ENCODE data around the gene MRPS17. TPM values are rescaled to one million over a fixed set of nuclear protein-coding genes. Genes with fewer than 3 reads are reported as not detected.

The MRPS17 gene
- total RNA-seq, 4 donors from 2014 or later: 14.0 to 38.3 (median 22.0) TPM

DNA sequence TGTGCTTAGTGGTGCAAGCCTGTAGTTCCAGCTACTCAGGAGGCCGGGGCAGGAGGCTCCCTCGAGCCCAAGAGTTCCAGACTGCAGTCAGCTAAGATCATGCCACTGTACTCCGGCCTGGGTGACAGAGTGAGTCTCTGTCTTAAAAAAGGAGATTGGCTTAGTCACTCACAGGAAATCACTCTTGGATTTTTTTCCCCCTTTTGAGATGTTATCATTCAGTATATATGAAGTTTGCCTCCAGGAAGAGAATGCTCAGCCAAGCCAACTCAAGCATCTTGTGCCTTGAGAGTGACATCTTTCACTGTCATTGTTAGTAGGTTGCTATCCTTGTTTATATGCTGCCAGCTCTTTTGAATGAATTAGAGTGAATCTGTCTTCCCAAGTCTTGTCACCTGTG lies 40.7 kb downstream of the MRPS17 start:
- Histone ChIP-seq H3K27ac (no peak overlapping the region), H3K27me3 (no peaks in the 10 kb centered on the region), H3K9me3 (no peaks in the 10 kb centered on the region), H3K36me3 (peaks cover 0 to 71% of the 10 kb centered on the region in 2 donors), H3K4me1 (no peaks in the 10 kb centered on the region), H3K4me3 (no peak overlapping the region)
- TF ChIP-seq POLR2A (IDR thresholded peaks at IDR 0.05): no peak
- DNase-seq (no peak), ATAC-seq (no peak)
- intact Hi-C loops (cut with DNase I; ENCODE audit: low total_unique reads): no loop called here
- in situ Hi-C loops (cut with MboI; ENCODE audit: low sequenced_read_pairs in 4 of 4): no loop called here

DNA sequence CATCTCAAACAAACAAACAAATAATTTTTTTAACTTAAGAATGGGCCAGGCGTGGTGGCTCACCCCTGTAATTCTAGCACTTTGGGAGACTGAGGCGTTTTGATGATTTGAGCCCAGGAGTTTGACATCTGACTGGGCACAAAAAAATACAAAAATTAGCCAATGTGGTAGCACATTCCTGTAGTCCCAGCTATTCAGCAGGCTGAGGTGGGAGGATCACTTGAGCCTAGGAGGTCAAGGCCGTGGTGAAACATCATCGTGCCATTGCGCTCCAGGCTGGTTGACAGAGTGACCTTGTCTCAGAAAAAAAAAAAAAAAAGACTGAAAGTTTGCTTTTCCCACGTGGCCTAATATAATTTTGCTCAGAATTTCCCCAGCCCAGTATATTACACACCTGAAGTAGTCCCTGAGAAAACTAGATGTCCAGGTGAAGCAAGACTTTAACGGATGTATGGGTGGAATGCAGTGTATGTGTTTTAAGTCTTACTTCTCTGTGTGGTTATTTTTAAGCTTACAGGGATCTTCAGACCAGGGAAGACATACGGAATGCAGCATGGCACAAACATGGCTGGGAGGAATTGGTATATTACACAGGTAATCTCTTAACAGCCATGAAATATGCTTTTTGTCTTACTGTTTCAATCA lies 45.3 kb downstream of the MRPS17 start:
- peaks cover 0 to 66% of the 10 kb centered on the region in 2 donors for H3K36me3 ChIP-seq
- no peak overlapping the region for H3K27ac ChIP-seq
- in situ Hi-C loops (cut with MboI; ENCODE audit: low sequenced_read_pairs in 4 of 4): loop anchor here in 1 of 4 donors (5.0 kb wide), 1 partner anchor 75 kb away; no protein-coding TSS in a partner anchor
- TF ChIP-seq, protein P1, sequence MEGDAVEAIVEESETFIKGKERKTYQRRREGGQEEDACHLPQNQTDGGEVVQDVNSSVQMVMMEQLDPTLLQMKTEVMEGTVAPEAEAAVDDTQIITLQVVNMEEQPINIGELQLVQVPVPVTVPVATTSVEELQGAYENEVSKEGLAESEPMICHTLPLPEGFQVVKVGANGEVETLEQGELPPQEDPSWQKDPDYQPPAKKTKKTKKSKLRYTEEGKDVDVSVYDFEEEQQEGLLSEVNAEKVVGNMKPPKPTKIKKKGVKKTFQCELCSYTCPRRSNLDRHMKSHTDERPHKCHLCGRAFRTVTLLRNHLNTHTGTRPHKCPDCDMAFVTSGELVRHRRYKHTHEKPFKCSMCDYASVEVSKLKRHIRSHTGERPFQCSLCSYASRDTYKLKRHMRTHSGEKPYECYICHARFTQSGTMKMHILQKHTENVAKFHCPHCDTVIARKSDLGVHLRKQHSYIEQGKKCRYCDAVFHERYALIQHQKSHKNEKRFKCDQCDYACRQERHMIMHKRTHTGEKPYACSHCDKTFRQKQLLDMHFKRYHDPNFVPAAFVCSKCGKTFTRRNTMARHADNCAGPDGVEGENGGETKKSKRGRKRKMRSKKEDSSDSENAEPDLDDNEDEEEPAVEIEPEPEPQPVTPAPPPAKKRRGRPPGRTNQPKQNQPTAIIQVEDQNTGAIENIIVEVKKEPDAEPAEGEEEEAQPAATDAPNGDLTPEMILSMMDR (IDR thresholded peaks at IDR 0.05 in 4 of 5, conservative IDR thresholded peaks at IDR 0.05 in 1 of 5): no peak
- ATAC-seq: no peak
- no peak for DNase-seq
- no peaks in the 10 kb centered on the region for H3K27me3 ChIP-seq
- no peak overlapping the region for H3K4me3 ChIP-seq
- intact Hi-C loops (cut with DNase I; ENCODE audit: low total_unique reads): no loop called here
- no peaks in the 10 kb centered on the region for H3K9me3 ChIP-seq
- H3K4me1 ChIP-seq: no peaks in the 10 kb centered on the region

- no peak overlapping the region for H3K27ac ChIP-seq
- peaks cover 0 to 13% of the 10 kb centered on the region in 2 donors for H3K36me3 ChIP-seq
- H3K4me1 ChIP-seq: no peaks in the 10 kb centered on the region
- in situ Hi-C loops (cut with MboI; ENCODE audit: low sequenced_read_pairs in 4 of 4): loop anchor here in 1 of 4 donors (10.0 kb wide), 1 partner anchor 71 kb away; no protein-coding TSS in a partner anchor
- DNase-seq (no peak), ATAC-seq (no peak)
- H3K9me3 ChIP-seq: no peaks in the 10 kb centered on the region
- TF ChIP-seq, protein P1 (IDR thresholded peaks at IDR 0.05 in 4 of 5, conservative IDR thresholded peaks at IDR 0.05 in 1 of 5): no peak
- TF ChIP-seq POLR2A (IDR thresholded peaks at IDR 0.05): no peak
- intact Hi-C loops (cut with DNase I; ENCODE audit: low total_unique reads): loop anchor here (1.0 kb wide), 1 partner anchor 71 kb away; no protein-coding TSS in a partner anchor
- H3K4me3 ChIP-seq: no peak overlapping the region
- no peaks in the 10 kb centered on the region for H3K27me3 ChIP-seq
These were observed 52.1 kb downstream of the MRPS17 start for GRCh38 chr7:56003749-56004148.

Other genes with a start within 250 kb of the MRPS17 start
- not detected for gene SEPTIN14, start 89.1 kb upstream of the MRPS17 start, total RNA-seq
- gene ZNF713, start 64.4 kb upstream of the MRPS17 start, total RNA-seq: 1 to 10 TPM in 3 of 4 donors, under 1 TPM in 1; 0.61 to 4.2 (median 1.5) TPM
- gene NIPSNAP2, start 12.7 kb downstream of the MRPS17 start, total RNA-seq: 100 to 1,000 TPM; 234 to 382 (median 354) TPM
- 1 to 10 TPM; 2.1 to 4.7 (median 3.9) TPM for gene PSPH, start 99.6 kb downstream of the MRPS17 start, total RNA-seq
- 100 to 1,000 TPM in 3 of 4 donors, 10 to 100 TPM in 1; 95.9 to 158 (median 114) TPM for gene CCT6A, start 99.9 kb downstream of the MRPS17 start, total RNA-seq
- 10 to 100 TPM; 29.8 to 32.0 (median 31.1) TPM for gene SUMF2, start 112.4 kb downstream of the MRPS17 start, total RNA-seq
- gene PHKG1, start 141.1 kb downstream of the MRPS17 start, total RNA-seq: 100 to 1,000 TPM in 1 of 4 donors, 10 to 100 TPM in 3; 30.1 to 211 (median 57.2) TPM
- gene CHCHD2, start 154.6 kb downstream of the MRPS17 start, total RNA-seq: 100 to 1,000 TPM; 540 to 822 (median 655) TPM
- gene NUPR2, start 164.5 kb downstream of the MRPS17 start, total RNA-seq: not detected